HFFc6 (cell line): ENCODE data around the gene USP2. TPM values are rescaled to one million over a fixed set of nuclear protein-coding genes. Genes with fewer than 3 reads are reported as not detected.
"Not testable (repeated sequence)": the region's sequence is repeated elsewhere in the genome, so short reads cannot be mapped to it uniquely, and the experiment has no call there.

Source experiments
- DNase-seq: peaks from one replicate; pipeline ENCODE4 v3.0.0-alpha.2; 2018
- H3K27ac Mint-ChIP-seq: 2 replicates; pipeline ENCODE4 v1.8.0; 2020; ENCODE audit warnings: mild to moderate bottlenecking, mixed read lengths
- H3K27me3 Mint-ChIP-seq: 2 replicates; pipeline ENCODE4 v1.8.0; 2021; ENCODE audit warnings: mild to moderate bottlenecking, moderate library complexity, mixed read lengths; ENCODE audit not compliant: insufficient read depth
- H3K36me3 Mint-ChIP-seq: 2 replicates; pipeline ENCODE4 v1.8.0; 2021; ENCODE audit warnings: low read depth, mixed read lengths
- H3K4me1 Mint-ChIP-seq: 2 replicates; pipeline ENCODE4 v1.8.0; 2020; ENCODE audit warnings: low read depth, mixed read lengths
- H3K4me3 Mint-ChIP-seq: 2 replicates; pipeline ENCODE4 v1.8.0; 2020; ENCODE audit warnings: mild to moderate bottlenecking, moderate library complexity, mixed read lengths
- H3K9me3 Mint-ChIP-seq: 2 replicates; pipeline ENCODE4 v1.8.0; 2020; ENCODE audit warnings: mild to moderate bottlenecking, mixed read lengths
- CTCF ChIP-seq: fragments of 200-600 bp; sonication (generic); IDR thresholded peaks from 2 replicates; pipeline ENCODE4 v1.5.0; 2021; ENCODE audit warnings: antibody characterized with exemption, mild to moderate bottlenecking
- total RNA-seq, 6 experiments: library from RNA; stranded (reverse); fragmentation: NEBNext Ultra II Directional; extraction: Animal tissue kit (Norgen Biotek cat#: 25700); gene quantifications; 2 replicates in 1 of 6; 3 replicates in 5 of 6; pipeline ENCODE4 v1.2.3, GENCODE V29; 2021

Gene USP2
- total RNA-seq, 6 experiments from 2014 or later = 0.32 to 0.71 (median 0.49) TPM

GRCh38 chr11:119412072-119412471 lies 30.6 kb upstream of the USP2 start:
- peaks cover 10% of the 10 kb centered on the region for H3K36me3 Mint-ChIP-seq
- peaks cover 13% of the 10 kb centered on the region for H3K4me1 Mint-ChIP-seq
- no peak for TF ChIP-seq CTCF
- no peak overlapping the region for H3K27ac Mint-ChIP-seq
- peaks cover 6% of the 10 kb centered on the region for H3K27me3 Mint-ChIP-seq
- DNase-seq = no peak
- no peak overlapping the region for H3K4me3 Mint-ChIP-seq
- no peaks in the 10 kb centered on the region for H3K9me3 Mint-ChIP-seq

- no peak for TF ChIP-seq CTCF
- no peaks in the 10 kb centered on the region for H3K9me3 Mint-ChIP-seq
- no peak overlapping the region for H3K27ac Mint-ChIP-seq
Observed at GRCh38 chr11:119410501-119410900, 29.0 kb upstream of the USP2 start.

GRCh38 chr11:119409731-119410130 lies 28.2 kb upstream of the USP2 start:
- Mint-ChIP-seq H3K4me3 (no peak overlapping the region), H3K27ac (no peak overlapping the region), H3K27me3 (peaks cover 4% of the 10 kb centered on the region), H3K4me1 (peaks cover 15% of the 10 kb centered on the region), H3K36me3 (no peaks in the 10 kb centered on the region), H3K9me3 (no peaks in the 10 kb centered on the region)
- no peak for DNase-seq
- TF ChIP-seq CTCF = no peak

More at GRCh38 chr11:119410501-119410900, 29.0 kb upstream of the USP2 start:
- Mint-ChIP-seq H3K36me3 (peaks cover 1% of the 10 kb centered on the region; the same call in 1 of the 2 replicates), H3K27me3 (peaks cover 4% of the 10 kb centered on the region), H3K4me1 (peaks cover 10% of the 10 kb centered on the region; the same call in 1 of the 2 replicates), H3K4me3 (no peak overlapping the region)
- no peak for DNase-seq

- H3K27ac Mint-ChIP-seq = no peak overlapping the region
- peak; percentile 35 for DNase-seq
- peaks cover 11% of the 10 kb centered on the region for H3K9me3 Mint-ChIP-seq
- TF ChIP-seq CTCF = no peak
- H3K27me3 Mint-ChIP-seq = peaks cover 8% of the 10 kb centered on the region
- H3K36me3 Mint-ChIP-seq = peaks cover 8% of the 10 kb centered on the region; the same call in 1 of the 2 replicates
- H3K4me3 Mint-ChIP-seq = no peak overlapping the region
- H3K4me1 Mint-ChIP-seq = peaks cover 16% of the 10 kb centered on the region
Observed at GRCh38 chr11:119406005-119406404, 24.5 kb upstream of the USP2 start.

- not testable (repeated sequence) for DNase-seq, H3K27ac Mint-ChIP-seq, H3K4me3 Mint-ChIP-seq, H3K27me3 Mint-ChIP-seq
- H3K4me1 Mint-ChIP-seq = peaks cover 16% of the 10 kb centered on the region
- peaks cover 14% of the 10 kb centered on the region for H3K36me3 Mint-ChIP-seq
- H3K9me3 Mint-ChIP-seq = peaks cover 17% of the 10 kb centered on the region
Observed at GRCh38 chr11:119405448-119405847, 24.0 kb upstream of the USP2 start.

- Mint-ChIP-seq H3K4me1 (peaks cover 16% of the 10 kb centered on the region), H3K9me3 (peaks cover 23% of the 10 kb centered on the region), H3K4me3 (no peak overlapping the region), H3K27ac (no peak overlapping the region), H3K36me3 (peaks cover 18% of the 10 kb centered on the region), H3K27me3 (peaks cover 8% of the 10 kb centered on the region)
- TF ChIP-seq CTCF = no peak
- no peak for DNase-seq
Observed at GRCh38 chr11:119404872-119405271, 23.4 kb upstream of the USP2 start.
